ENCODE measurements around the gene CHRNA9.

DNA sequence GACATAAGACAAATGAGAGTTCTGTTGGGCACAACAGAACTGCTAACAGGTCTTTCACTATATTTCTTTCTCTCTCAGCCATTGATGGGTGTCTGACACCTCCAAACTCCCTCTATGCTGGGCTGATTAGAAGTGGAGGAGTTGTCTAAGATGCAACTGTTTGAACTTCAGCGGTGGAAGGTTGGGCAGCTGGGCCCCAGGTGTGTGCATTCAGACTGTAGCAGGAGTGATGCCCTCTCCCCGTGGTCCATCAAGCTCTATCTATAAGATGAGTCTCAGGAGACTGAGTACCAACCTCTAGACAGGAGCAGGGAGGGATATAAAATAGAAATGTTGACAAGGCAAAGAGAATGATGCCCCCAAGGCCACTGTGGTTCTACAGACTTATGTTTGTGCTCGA is 28.2 kb upstream of the CHRNA9 start:
- TF ChIP-seq, protein P1, sequence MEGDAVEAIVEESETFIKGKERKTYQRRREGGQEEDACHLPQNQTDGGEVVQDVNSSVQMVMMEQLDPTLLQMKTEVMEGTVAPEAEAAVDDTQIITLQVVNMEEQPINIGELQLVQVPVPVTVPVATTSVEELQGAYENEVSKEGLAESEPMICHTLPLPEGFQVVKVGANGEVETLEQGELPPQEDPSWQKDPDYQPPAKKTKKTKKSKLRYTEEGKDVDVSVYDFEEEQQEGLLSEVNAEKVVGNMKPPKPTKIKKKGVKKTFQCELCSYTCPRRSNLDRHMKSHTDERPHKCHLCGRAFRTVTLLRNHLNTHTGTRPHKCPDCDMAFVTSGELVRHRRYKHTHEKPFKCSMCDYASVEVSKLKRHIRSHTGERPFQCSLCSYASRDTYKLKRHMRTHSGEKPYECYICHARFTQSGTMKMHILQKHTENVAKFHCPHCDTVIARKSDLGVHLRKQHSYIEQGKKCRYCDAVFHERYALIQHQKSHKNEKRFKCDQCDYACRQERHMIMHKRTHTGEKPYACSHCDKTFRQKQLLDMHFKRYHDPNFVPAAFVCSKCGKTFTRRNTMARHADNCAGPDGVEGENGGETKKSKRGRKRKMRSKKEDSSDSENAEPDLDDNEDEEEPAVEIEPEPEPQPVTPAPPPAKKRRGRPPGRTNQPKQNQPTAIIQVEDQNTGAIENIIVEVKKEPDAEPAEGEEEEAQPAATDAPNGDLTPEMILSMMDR (IDR thresholded peaks at IDR 0.05; ENCODE audit: poor library complexity) = no peak
- no peak for TF ChIP-seq EZH2 (IDR thresholded peaks at IDR 0.05; ENCODE audit: borderline replicate concordance)
